ENCODE measurements around the gene CA12.

The CA12 gene

GRCh38 chr15:63283126-63283525 lies 98.5 kb downstream of the CA12 start:
- peaks cover 8% of the 10 kb centered on the region for H3K79me2 ChIP-seq (ENCODE audit: insufficient read depth, low read length)
- no peak overlapping the region for H3K4me3 ChIP-seq (ENCODE audit: low read length, poor library complexity, severe bottlenecking)
- H3K36me3 ChIP-seq (ENCODE audit: insufficient read depth, low read length), result no peaks in the 10 kb centered on the region; the same call in 1 of the 2 replicates
- H3K4me2 ChIP-seq (ENCODE audit: low read depth, low read length, poor library complexity, severe bottlenecking), result no peak overlapping the region
- H2AFZ ChIP-seq (ENCODE audit: low read length), result no peak overlapping the region
- no peak overlapping the region for H3K9ac ChIP-seq (ENCODE audit: low read depth, low read length, poor library complexity, severe bottlenecking)
- no peaks in the 10 kb centered on the region for H3K27me3 ChIP-seq (ENCODE audit: insufficient read depth, low read length, poor library complexity, severe bottlenecking)
- peaks cover 4% of the 10 kb centered on the region; the same call in 1 of the 2 replicates for H3F3A ChIP-seq (ENCODE audit: low read depth)
- no peaks in the 10 kb centered on the region for H3K9me3 ChIP-seq (ENCODE audit: insufficient read depth, low read depth, low read length)
- peaks cover 32% of the 10 kb centered on the region for H3K4me1 ChIP-seq (ENCODE audit: insufficient read depth, low read length, poor library complexity, severe bottlenecking)
- TF ChIP-seq CTCF (conservative IDR thresholded peaks at IDR 0.05; ENCODE audit: low read length) (no peak), EZH2phosphoT487 (IDR thresholded peaks at IDR 0.05; ENCODE audit: borderline replicate concordance) (no peak)
- H3K9me2 ChIP-seq (replicated peaks; ENCODE audit: low read depth, low read length), result no peaks in the 10 kb centered on the region
- H4K20me1 ChIP-seq (ENCODE audit: insufficient read depth, low read length, poor library complexity, severe bottlenecking), result no peaks in the 10 kb centered on the region

GRCh38 chr15:63277893-63278456 lies 103.7 kb downstream of the CA12 start:
- Histone ChIP-seq H3K4me3 (ENCODE audit: low read length, poor library complexity, severe bottlenecking) (peak overlapping the region; percentile 81), H2AFZ (ENCODE audit: low read length) (peak overlapping the region; percentile 88), H3K9me3 (ENCODE audit: insufficient read depth, low read depth, low read length) (no peaks in the 10 kb centered on the region), H3K9ac (ENCODE audit: low read depth, low read length, poor library complexity, severe bottlenecking) (peak overlapping the region; percentile 88), H3K9me2 (replicated peaks; ENCODE audit: low read depth, low read length) (no peaks in the 10 kb centered on the region), H4K20me1 (ENCODE audit: insufficient read depth, low read length, poor library complexity, severe bottlenecking) (no peaks in the 10 kb centered on the region), H3K79me2 (ENCODE audit: insufficient read depth, low read length) (peaks cover 14% of the 10 kb centered on the region), H3F3A (ENCODE audit: low read depth) (peaks cover 4% of the 10 kb centered on the region; the same call in 1 of the 2 replicates), H3K27me3 (ENCODE audit: insufficient read depth, low read length, poor library complexity, severe bottlenecking) (no peaks in the 10 kb centered on the region), H3K4me1 (ENCODE audit: insufficient read depth, low read length, poor library complexity, severe bottlenecking) (peaks cover 53% of the 10 kb centered on the region), H3K4me2 (ENCODE audit: low read depth, low read length, poor library complexity, severe bottlenecking) (peak overlapping the region; percentile 83), H3K36me3 (ENCODE audit: insufficient read depth, low read length) (no peaks in the 10 kb centered on the region)
- TF ChIP-seq CTCF (conservative IDR thresholded peaks at IDR 0.05; ENCODE audit: low read length) (no peak), EZH2phosphoT487 (IDR thresholded peaks at IDR 0.05; ENCODE audit: borderline replicate concordance) (no peak)

GRCh38 chr15:63277038-63277892 lies 104.4 kb downstream of the CA12 start, which contains the start of gene APH1B:
Gene APH1B, plus strand, starts transcription at chr15:63277605. Its CDS starts 19 bp downstream, at chr15:63277624.
- H3K27me3 ChIP-seq (ENCODE audit: insufficient read depth, low read length, poor library complexity, severe bottlenecking), result no peaks in the 10 kb centered on the region
- no peaks in the 10 kb centered on the region for H3K36me3 ChIP-seq (ENCODE audit: insufficient read depth, low read length)
- H3K79me2 ChIP-seq (ENCODE audit: insufficient read depth, low read length), result peaks cover 14% of the 10 kb centered on the region
- peak within 1 kb of the TSS; percentile 81 for H3K4me3 ChIP-seq (ENCODE audit: low read length, poor library complexity, severe bottlenecking)
- TF ChIP-seq CTCF (conservative IDR thresholded peaks at IDR 0.05; ENCODE audit: low read length) (no peak), EZH2phosphoT487 (IDR thresholded peaks at IDR 0.05; ENCODE audit: borderline replicate concordance) (no peak)
- peaks cover 4% of the 10 kb centered on the region; the same call in 1 of the 2 replicates for H3F3A ChIP-seq (ENCODE audit: low read depth)
- H3K9me2 ChIP-seq (replicated peaks; ENCODE audit: low read depth, low read length), result no peaks in the 10 kb centered on the region
- H3K4me1 ChIP-seq (ENCODE audit: insufficient read depth, low read length, poor library complexity, severe bottlenecking), result peaks cover 49% of the 10 kb centered on the region
- no peaks in the 10 kb centered on the region for H3K9me3 ChIP-seq (ENCODE audit: insufficient read depth, low read depth, low read length)
- H3K9ac ChIP-seq (ENCODE audit: low read depth, low read length, poor library complexity, severe bottlenecking), result peak within 1 kb of the TSS; percentile 88
- peak within 1 kb of the TSS; percentile 88 for H2AFZ ChIP-seq (ENCODE audit: low read length)
- no peaks in the 10 kb centered on the region for H4K20me1 ChIP-seq (ENCODE audit: insufficient read depth, low read length, poor library complexity, severe bottlenecking)
- H3K4me2 ChIP-seq (ENCODE audit: low read depth, low read length, poor library complexity, severe bottlenecking), result peak within 1 kb of the TSS; percentile 85
